MM.1S (cell line): Measurements from ENCODE around the gene BCAR3.

Experiments
- DNase-seq: peaks from one replicate; pipeline ENCODE4 v3.0.0-alpha.2; 2015
- H2AFZ ChIP-seq: fragments of 300-600 bp; sonication (generic); 2 replicates; pipeline ENCODE4 v1.6.0; 2016; ENCODE audit warnings: antibody characterized with exemption, low read length
- H3F3A ChIP-seq: fragments of 300-600 bp; sonication (generic); 2 replicates; pipeline ENCODE4 v1.6.1; 2016; ENCODE audit warnings: mild to moderate bottlenecking, antibody characterized with exemption, low read length, moderate library complexity, mixed read lengths; ENCODE audit not compliant: insufficient read depth
- H3K27ac ChIP-seq: fragments of 300-600 bp; sonication (generic); 2 replicates; pipeline ENCODE4 v1.5.1; 2016; ENCODE audit warnings: mild to moderate bottlenecking, low read length
- H3K27me3 ChIP-seq: fragments of 300-600 bp; sonication (generic); replicated peaks from 2 replicates; pipeline ENCODE4 v1.6.0; 2016; ENCODE audit warnings: low read length; ENCODE audit not compliant: insufficient read depth
- H3K36me3 ChIP-seq: fragments of 300-600 bp; sonication (generic); replicated peaks from 2 replicates; pipeline ENCODE4 v1.6.1; 2016; ENCODE audit warnings: mild to moderate bottlenecking, low read length, mixed read lengths; ENCODE audit not compliant: insufficient read depth
- H3K4me1 ChIP-seq: fragments of 300-600 bp; sonication (generic); 2 replicates; pipeline ENCODE4 v1.6.1; 2016; ENCODE audit warnings: low read length, mixed read lengths
- H3K4me2 ChIP-seq: fragments of 300-600 bp; sonication (generic); 2 replicates; pipeline ENCODE4 v1.6.0; 2016; ENCODE audit warnings: low read depth, low read length
- H3K4me3 ChIP-seq: fragments of 300-600 bp; sonication (generic); 2 replicates; pipeline ENCODE4 v1.5.1; 2016; ENCODE audit warnings: low read length, mixed read lengths
- H3K79me2 ChIP-seq: fragments of 300-600 bp; sonication (generic); 2 replicates; pipeline ENCODE4 v1.6.1; 2016; ENCODE audit warnings: mixed run types, low read length, mixed read lengths
- H3K9ac ChIP-seq: fragments of 300-600 bp; sonication (generic); 2 replicates; pipeline ENCODE4 v1.6.1; 2016; ENCODE audit warnings: low read length, mixed read lengths
- H3K9me2 ChIP-seq: fragments of 300-600 bp; sonication (generic); replicated peaks from 2 replicates; pipeline ENCODE4 v1.6.1; 2016; ENCODE audit warnings: mild to moderate bottlenecking, low read length, mixed read lengths; ENCODE audit not compliant: insufficient read depth
- H3K9me3 ChIP-seq: fragments of 300-600 bp; sonication (generic); replicated peaks from 2 replicates; pipeline ENCODE4 v1.6.1; 2016; ENCODE audit warnings: mild to moderate bottlenecking, low read length, mixed read lengths; ENCODE audit not compliant: insufficient read depth
- H4K20me1 ChIP-seq: fragments of 300-600 bp; sonication (generic); 2 replicates; pipeline ENCODE4 v1.6.1; 2016; ENCODE audit warnings: mild to moderate bottlenecking, low read length, moderate library complexity, mixed read lengths; ENCODE audit not compliant: insufficient read depth
- CTCF ChIP-seq: fragments of 300-600 bp; sonication (generic); IDR thresholded peaks from 2 replicates; pipeline ENCODE4 v1.5.1; 2016; ENCODE audit warnings: antibody characterized with exemption, low read length, mixed read lengths
- EZH2 ChIP-seq: fragments of 300-600 bp; sonication (generic); optimal IDR thresholded peaks from 2 replicates; pipeline ENCODE3; 2017; ENCODE audit warnings: low read depth, mild to moderate bottlenecking, antibody characterized with exemption, low read length, mixed read lengths
- EZH2phosphoT487 ChIP-seq: fragments of 300-600 bp; sonication (generic); IDR thresholded peaks from 2 replicates; pipeline ENCODE4 v1.6.1; 2018; ENCODE audit warnings: antibody characterized with exemption, low read length

The BCAR3 gene

DNA sequence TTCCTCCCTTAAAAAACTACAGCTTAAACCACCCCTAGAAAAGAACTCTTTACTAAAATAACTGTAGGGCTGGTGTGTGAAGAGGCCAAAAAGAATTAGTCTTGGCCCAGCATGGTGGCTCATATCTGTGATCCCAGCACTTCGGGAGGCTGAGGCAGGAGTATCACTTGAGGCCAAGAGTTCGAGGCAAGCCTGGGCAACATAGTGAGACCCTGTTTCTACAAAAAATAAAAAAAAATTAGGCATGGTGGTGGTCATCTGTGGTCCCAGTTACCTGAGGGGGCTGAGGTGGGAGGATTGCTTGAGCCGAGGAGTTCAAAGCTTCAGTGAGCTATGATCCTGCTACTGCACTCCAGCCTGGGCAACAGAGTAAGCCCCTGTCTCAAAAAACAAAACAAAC is 44.9 kb downstream of the BCAR3 start:
- Histone ChIP-seq H2AFZ (no peak overlapping the region), H3K9ac (no peak overlapping the region), H3K4me2 (no peak overlapping the region), H3K9me2 (no peaks in the 10 kb centered on the region), H3K36me3 (no peaks in the 10 kb centered on the region), H3K9me3 (no peaks in the 10 kb centered on the region), H3K4me3 (no peak overlapping the region), H3K4me1 (no peaks in the 10 kb centered on the region), H3K27me3 (no peaks in the 10 kb centered on the region), H4K20me1 (no peaks in the 10 kb centered on the region), H3F3A (no peaks in the 10 kb centered on the region), H3K79me2 (no peaks in the 10 kb centered on the region), H3K27ac (no peak overlapping the region)
- no peak for TF ChIP-seq EZH2phosphoT487
- no peak for TF ChIP-seq EZH2
- TF ChIP-seq CTCF = no peak
- no peak for DNase-seq

GRCh38 chr1:93635614-93636543 is 45.8 kb downstream of the BCAR3 start:
- H3K4me3 ChIP-seq = no peak overlapping the region
- H3K36me3 ChIP-seq = no peaks in the 10 kb centered on the region
- H3K9me2 ChIP-seq = no peaks in the 10 kb centered on the region
- H3K4me1 ChIP-seq = no peaks in the 10 kb centered on the region
- DNase-seq = no peak
- H3F3A ChIP-seq = no peaks in the 10 kb centered on the region
- no peak for TF ChIP-seq EZH2
- TF ChIP-seq CTCF = no peak
- no peak for TF ChIP-seq EZH2phosphoT487
- H3K79me2 ChIP-seq = no peaks in the 10 kb centered on the region
- H3K9me3 ChIP-seq = no peaks in the 10 kb centered on the region
- no peaks in the 10 kb centered on the region for H4K20me1 ChIP-seq
- H3K4me2 ChIP-seq = no peak overlapping the region
- H3K27ac ChIP-seq = no peak overlapping the region
- H2AFZ ChIP-seq = no peak overlapping the region
- no peak overlapping the region for H3K9ac ChIP-seq
- H3K27me3 ChIP-seq = no peaks in the 10 kb centered on the region

DNA sequence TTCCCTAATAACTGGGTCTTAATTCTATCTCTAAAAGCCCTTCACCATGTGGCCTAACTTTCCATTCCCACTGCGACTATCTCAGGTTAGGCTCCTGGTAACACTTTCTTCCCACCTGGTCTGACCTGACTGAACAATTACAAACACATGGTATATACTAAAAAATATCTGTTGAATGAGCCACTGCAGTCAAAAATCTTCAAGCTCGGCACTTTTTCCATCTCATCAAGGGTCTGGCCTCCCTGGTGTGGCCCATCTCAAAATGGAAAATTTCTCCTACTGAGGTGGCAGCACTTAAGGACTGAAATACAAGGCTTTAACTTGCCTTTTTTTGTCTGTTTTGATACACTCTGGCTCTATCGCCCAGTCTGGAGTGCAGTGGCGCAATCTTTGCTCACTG is 48.3 kb downstream of the BCAR3 start:
- H3K4me2 ChIP-seq = no peak overlapping the region
- no peaks in the 10 kb centered on the region for H3K36me3 ChIP-seq
- no peak for DNase-seq
- TF ChIP-seq EZH2phosphoT487 (no peak), EZH2 (no peak), CTCF (no peak)
- H3K9me2 ChIP-seq = no peaks in the 10 kb centered on the region
- H3K9ac ChIP-seq = no peak overlapping the region
- no peaks in the 10 kb centered on the region for H4K20me1 ChIP-seq
- no peaks in the 10 kb centered on the region for H3K4me1 ChIP-seq
- H2AFZ ChIP-seq = no peak overlapping the region
- no peaks in the 10 kb centered on the region for H3K9me3 ChIP-seq
- H3K4me3 ChIP-seq = no peak overlapping the region
- no peak overlapping the region for H3K27ac ChIP-seq
- no peaks in the 10 kb centered on the region for H3K27me3 ChIP-seq
- no peaks in the 10 kb centered on the region for H3F3A ChIP-seq
- no peaks in the 10 kb centered on the region for H3K79me2 ChIP-seq
